ENCODE data around the gene ZNF70. TPM values are rescaled to one million over a fixed set of nuclear protein-coding genes. Genes with fewer than 3 reads are reported as not detected.
A peak's percentile ranks its signal among the peaks of the same experiment; 100 is the strongest.

ZNF70 gene
- total and polyA plus RNA-seq, 2 experiments from 2014 or later, result 2.3 to 5.2 TPM

GRCh38 chr22:23774114-23774921 lies 23.4 kb upstream of the ZNF70 start:
- Histone ChIP-seq H3K4me1 (ENCODE audit: insufficient read depth) (peaks cover 26% of the 10 kb centered on the region), H3K79me2 (peaks cover 4% of the 10 kb centered on the region), H3K27me3 (no peaks in the 10 kb centered on the region), H4K20me1 (ENCODE audit: insufficient read depth, poor library complexity, severe bottlenecking) (no peaks in the 10 kb centered on the region), H3K36me3 (replicated peaks; ENCODE audit: insufficient read depth, low read depth) (no peaks in the 10 kb centered on the region), H3K9me3 (ENCODE audit: low read depth) (no peaks in the 10 kb centered on the region), H3K27ac (no peak overlapping the region), H3K4me3 (no peak overlapping the region), H3K4me2 (peak overlapping the region; percentile 97), H2AFZ (no peak overlapping the region), H3K9me2 (replicated peaks; ENCODE audit: insufficient read depth) (no peaks in the 10 kb centered on the region)
- DNase-seq (ENCODE audit: low spot score), result peak; percentile 12
- WGBS (ENCODE audit: low lambda C conversion rate, missing lambda C conversion rate), result 44% methylated on average over 12 of the region's 12 CpGs
- TF ChIP-seq EZH2 (IDR thresholded peaks at IDR 0.05; ENCODE audit: borderline replicate concordance), result no peak

- WGBS (ENCODE audit: low lambda C conversion rate, missing lambda C conversion rate), result 38% methylated on average over 7 of the region's 7 CpGs
- no peak for TF ChIP-seq CTCF (IDR thresholded peaks at IDR 0.05; ENCODE audit: poor library complexity)
- no peak for TF ChIP-seq EZH2phosphoT487 (IDR thresholded peaks at IDR 0.05; ENCODE audit: low read depth, severe bottlenecking, unreplicated experiment)
- no peak for TF ChIP-seq EZH2 (IDR thresholded peaks at IDR 0.05; ENCODE audit: borderline replicate concordance)
- H3K36me3 ChIP-seq (replicated peaks; ENCODE audit: insufficient read depth, low read depth), result no peaks in the 10 kb centered on the region
- H3K79me2 ChIP-seq, result peaks cover 4% of the 10 kb centered on the region
- H3K9me2 ChIP-seq (replicated peaks; ENCODE audit: insufficient read depth), result no peaks in the 10 kb centered on the region
- H3K4me3 ChIP-seq, result no peak overlapping the region
- peak overlapping the region; percentile 59 for H3K27ac ChIP-seq
- H3K4me2 ChIP-seq, result peak overlapping the region; percentile 97
- peaks cover 33% of the 10 kb centered on the region for H3K4me1 ChIP-seq (ENCODE audit: insufficient read depth)
- H2AFZ ChIP-seq, result no peak overlapping the region
- no peaks in the 10 kb centered on the region for H3K9me3 ChIP-seq (ENCODE audit: low read depth)
- peak; percentile 20 for DNase-seq (ENCODE audit: low spot score)
- no peaks in the 10 kb centered on the region for H3K27me3 ChIP-seq
- H4K20me1 ChIP-seq (ENCODE audit: insufficient read depth, poor library complexity, severe bottlenecking), result no peaks in the 10 kb centered on the region
These were observed 22.7 kb upstream of the ZNF70 start for GRCh38 chr22:23773483-23774113.

GRCh38 chr22:23772649-23773473 lies 21.9 kb upstream of the ZNF70 start, which contains the start of gene MMP11:
Gene MMP11 (plus strand): TSS chr22:23772849. CDS start chr22:23772871, 22 bp downstream.
- Histone ChIP-seq H4K20me1 (ENCODE audit: insufficient read depth, poor library complexity, severe bottlenecking) (no peaks in the 10 kb centered on the region), H3K9me2 (replicated peaks; ENCODE audit: insufficient read depth) (no peaks in the 10 kb centered on the region), H3K36me3 (replicated peaks; ENCODE audit: insufficient read depth, low read depth) (no peaks in the 10 kb centered on the region), H3K27me3 (no peaks in the 10 kb centered on the region), H3K79me2 (peaks cover 7% of the 10 kb centered on the region), H2AFZ (peak within 1 kb of the TSS; percentile 68), H3K9me3 (ENCODE audit: low read depth) (no peaks in the 10 kb centered on the region), H3K4me3 (peak within 1 kb of the TSS; percentile 83), H3K4me1 (ENCODE audit: insufficient read depth) (peaks cover 36% of the 10 kb centered on the region), H3K4me2 (peak within 1 kb of the TSS; percentile 97), H3K27ac (peak within 1 kb of the TSS; percentile 72)
- 2% methylated on average over 42 of the region's 79 CpGs for WGBS (ENCODE audit: low lambda C conversion rate, missing lambda C conversion rate)
- DNase-seq (ENCODE audit: low spot score), result peak; percentile 86
- TF ChIP-seq CTCF (IDR thresholded peaks at IDR 0.05; ENCODE audit: poor library complexity) (no peak), EZH2 (IDR thresholded peaks at IDR 0.05; ENCODE audit: borderline replicate concordance) (no peak), EZH2phosphoT487 (IDR thresholded peaks at IDR 0.05; ENCODE audit: low read depth, severe bottlenecking, unreplicated experiment) (no peak)

Data from hepatocyte (in vitro differentiated cells).